HCT116 (cell line): ENCODE results near the gene STOX2. TPM values are rescaled to one million over a fixed set of nuclear protein-coding genes. Genes with fewer than 3 reads are reported as not detected.

Experiments
- ATAC-seq: fragments of 200-7000 bp; cut with Tn5 transposase; 2 replicates; pipeline ENCODE4 v1.9.1; 2020; ENCODE audit warnings: mild to moderate bottlenecking, moderate library complexity
- BruUV-seq: library from RNA; stranded (reverse); fragments of 400-500 nt; replicated peaks from 2 replicates; lab custom pipeline; 2021; lab: Mats Ljungman, UMichigan
- CTCF ChIA-PET: fragments of 300-600 bp; sonication (Branson Sonifier 250); formaldehyde crosslinking; loops from one replicate; lab custom pipeline; 2021; ENCODE audit warnings: antibody characterized with exemption; lab: Charles Lee
- POLR2A ChIA-PET: fragments of 300-600, 350-600 bp; sonication (Branson Sonifier 250); formaldehyde crosslinking; loops from one replicate; lab custom pipeline; 2021; ENCODE audit warnings: antibody characterized with exemption; lab: Charles Lee
- RAD21 ChIA-PET, 2 experiments: fragments of 300-600 bp; sonication (Branson Sonifier 250); formaldehyde crosslinking; loops; one replicate each; lab custom pipeline; 2023; ENCODE audit warnings: low total read pairs in 2 of 2; ENCODE audit not compliant: uncharacterized antibody in 2 of 2, unreplicated experiment in 2 of 2, low non-redundant PET in 1 of 2; lab: Charles Lee
- DNase-seq: peaks from one replicate; pipeline ENCODE4 v3.0.0-alpha.2; 2010; ENCODE audit warnings: low read depth, low spot score
- H2AFZ ChIP-seq: fragments of 200-600 bp; shearing (Covaris generic), sonication (generic); 2 replicates; pipeline ENCODE4 v1.6.1; 2017; ENCODE audit warnings: low read depth, mixed run types, mixed read lengths, antibody characterized with exemption, low read length; ENCODE audit not compliant: poor library complexity, severe bottlenecking
- H3K27ac ChIP-seq: 2 replicates; pipeline ENCODE4 v1.5.1; 2012; ENCODE audit warnings: low read depth, low read length
- H3K27me3 ChIP-seq: fragments of 200-600 bp; sonication (generic); 2 replicates; pipeline ENCODE4 v1.6.1; 2016; ENCODE audit warnings: mixed run types, low read length, mixed read lengths; ENCODE audit not compliant: insufficient read depth
- H3K36me3 ChIP-seq, 2 experiments: fragments of 200-500 bp in 1 of 2; fragments of 200-600 bp in 1 of 2; sonication (Bioruptor generic) in 1 of 2; sonication (generic) in 1 of 2; 2 replicates each; pipeline versions ENCODE4 v1.5.1 to v1.6.1; 2014 to 2016; ENCODE audit warnings: low read length in 2 of 2, inconsistent platforms in 1 of 2, mixed read lengths in 1 of 2, mixed run types in 1 of 2; ENCODE audit not compliant: insufficient read depth in 2 of 2, control insufficient read depth in 1 of 2
- H3K4me1 ChIP-seq, 2 experiments: fragments of 200-600 bp in 1 of 2; sonication (generic) in 1 of 2; 2 replicates each; pipeline versions ENCODE4 v1.5.1 to v1.6.1; 2012 to 2017; ENCODE audit warnings: low read length in 2 of 2, inconsistent platforms in 1 of 2, mild to moderate bottlenecking in 1 of 2, mixed read lengths in 1 of 2, mixed run types in 1 of 2, moderate library complexity in 1 of 2; ENCODE audit not compliant: insufficient read depth in 2 of 2, control insufficient read depth in 1 of 2
- H3K4me2 ChIP-seq: fragments of 200-600 bp; sonication (generic); 2 replicates; pipeline ENCODE4 v1.6.1; 2017; ENCODE audit warnings: mixed run types, low read length, mixed read lengths
- H3K4me3 ChIP-seq, 2 experiments: fragments of 200-600 bp in 1 of 2; sonication (generic) in 1 of 2; replicated peaks in 1 of 2; 2 replicates each; pipeline ENCODE4 v1.5.1; 2011 to 2016; ENCODE audit warnings: low read length in 2 of 2, control low read depth in 1 of 2, low read depth in 1 of 2, mild to moderate bottlenecking in 1 of 2, mixed read lengths in 1 of 2, mixed run types in 1 of 2
- H3K79me2 ChIP-seq: fragments of 200-600 bp; sonication (generic); 2 replicates; pipeline ENCODE4 v1.6.1; 2017; ENCODE audit warnings: mild to moderate bottlenecking, mixed run types, low read length, moderate library complexity, mixed read lengths; ENCODE audit not compliant: insufficient read depth
- H3K9ac ChIP-seq: fragments of 200-600 bp; sonication (generic); 2 replicates; pipeline ENCODE4 v1.6.1; 2016; ENCODE audit warnings: low read length, mixed read lengths
- H3K9me2 ChIP-seq: fragments of 200-600 bp; sonication (generic), shearing (Covaris generic); 2 replicates; pipeline ENCODE4 v1.6.1; 2017; ENCODE audit warnings: mixed run types, mild to moderate bottlenecking, moderate library complexity; ENCODE audit not compliant: insufficient read depth
- H3K9me3 ChIP-seq, 2 experiments: fragments of 200-500 bp in 1 of 2; fragments of 200-600 bp in 1 of 2; sonication (Bioruptor generic) in 1 of 2; sonication (generic) in 1 of 2; 2 replicates each; pipeline ENCODE4 v1.6.1; 2014 to 2017; ENCODE audit warnings: low read length in 2 of 2, mixed read lengths in 2 of 2, inconsistent platforms in 1 of 2, low read depth in 1 of 2, mild to moderate bottlenecking in 1 of 2, mixed run types in 1 of 2, moderate library complexity in 1 of 2; ENCODE audit not compliant: control insufficient read depth in 1 of 2, insufficient read depth in 1 of 2
- H4K20me1 ChIP-seq: fragments of 200-600 bp; sonication (generic), shearing (Covaris generic); 2 replicates; pipeline ENCODE4 v1.6.1; 2017; ENCODE audit warnings: mixed run types, mild to moderate bottlenecking, moderate library complexity; ENCODE audit not compliant: insufficient read depth
- CBX3 ChIP-seq: IDR thresholded peaks from 2 replicates; pipeline ENCODE4 v1.6.1; 2012; ENCODE audit warnings: low read depth
- CEBPB ChIP-seq: IDR thresholded peaks from 2 replicates; pipeline ENCODE4 v1.6.1; 2012; ENCODE audit warnings: low read depth
- ELF1 ChIP-seq: IDR thresholded peaks from 2 replicates; pipeline ENCODE4 v1.6.1; 2012; ENCODE audit warnings: low read depth, borderline replicate concordance
- EZH2 ChIP-seq: fragments of 200-600 bp; sonication (generic); IDR thresholded peaks from 2 replicates; pipeline ENCODE4 v1.6.1; 2017; ENCODE audit warnings: antibody characterized with exemption, mixed run types
- EZH2phosphoT487 ChIP-seq: fragments of 200-600 bp; IDR thresholded peaks from 2 replicates; pipeline ENCODE4 v1.6.1; 2018; ENCODE audit warnings: antibody characterized with exemption, borderline replicate concordance
- FOSL1 ChIP-seq: IDR thresholded peaks from 2 replicates; pipeline ENCODE4 v1.6.1; 2012; ENCODE audit warnings: low read depth
- POLR2A ChIP-seq: IDR thresholded peaks from 2 replicates; pipeline ENCODE4 v1.7.0; 2011; ENCODE audit warnings: borderline replicate concordance; ENCODE audit not compliant: insufficient read depth, insufficient read length; ENCODE audit errors: extremely low read depth
- SP1 ChIP-seq: IDR thresholded peaks from 2 replicates; pipeline ENCODE4 v1.6.1; 2012; ENCODE audit warnings: low read depth
- SRF ChIP-seq: IDR thresholded peaks from 2 replicates; pipeline ENCODE4 v1.6.1; 2012; ENCODE audit warnings: low read depth
- TCF7L2 ChIP-seq: IDR thresholded peaks from 2 replicates; pipeline ENCODE4 v1.7.0; 2011; ENCODE audit warnings: borderline replicate concordance, inconsistent platforms; ENCODE audit not compliant: insufficient read depth, insufficient read length; ENCODE audit errors: extremely low read depth
- YY1 ChIP-seq: IDR thresholded peaks from 2 replicates; pipeline ENCODE4 v1.6.1; 2011; ENCODE audit warnings: low read length, low read depth, moderate library complexity, mild to moderate bottlenecking; ENCODE audit not compliant: insufficient replicate concordance; ENCODE audit errors: extremely low read depth
- ZFX ChIP-seq: fragments of 450-650 bp; IDR thresholded peaks from 2 replicates; pipeline ENCODE4 v1.6.1; 2017
- intact Hi-C: fragments of 100-400 bp; cut with micrococcal nuclease; formaldehyde crosslinking; loops from 2 replicates; pipeline ENCODE4 v1.10.0; 2022
- total RNA-seq: library from RNA; stranded (reverse); gene quantifications from one replicate; pipeline ENCODE4 v1.2.1, GENCODE V29; 2021; ENCODE audit not compliant: unreplicated experiment
- TF ChIP-seq, protein P1 (sequence below), 3 experiments: fragments of 200-600 bp in 1 of 3; sonication (generic) in 1 of 3; IDR thresholded peaks in 2 of 3; conservative IDR thresholded peaks in 1 of 3; 2 replicates each; pipeline ENCODE4 v1.5.1; 2012 to 2017; ENCODE audit warnings: low read depth in 2 of 3, low read length in 2 of 3, antibody characterized with exemption in 1 of 3, borderline replicate concordance in 1 of 3, control low read depth in 1 of 3, mild to moderate bottlenecking in 1 of 3, mixed read lengths in 1 of 3, mixed run types in 1 of 3, moderate library complexity in 1 of 3; ENCODE audit not compliant: insufficient read depth in 1 of 3
- TF ChIP-seq, protein P2 (sequence below): IDR thresholded peaks from 2 replicates; pipeline ENCODE4 v1.6.1; 2012; ENCODE audit warnings: low read depth
- TF ChIP-seq, protein P3 (sequence below): IDR thresholded peaks from 2 replicates; pipeline ENCODE4 v1.6.1; 2012
- TF ChIP-seq, protein P4 (sequence below): IDR thresholded peaks from 2 replicates; pipeline ENCODE4 v1.6.1; 2011; ENCODE audit warnings: mild to moderate bottlenecking, low read length, moderate library complexity; ENCODE audit not compliant: insufficient replicate concordance; ENCODE audit errors: extremely low read depth

The STOX2 gene
- total RNA-seq, 1 experiment from 2014 or later, result 6.3 TPM

DNA sequence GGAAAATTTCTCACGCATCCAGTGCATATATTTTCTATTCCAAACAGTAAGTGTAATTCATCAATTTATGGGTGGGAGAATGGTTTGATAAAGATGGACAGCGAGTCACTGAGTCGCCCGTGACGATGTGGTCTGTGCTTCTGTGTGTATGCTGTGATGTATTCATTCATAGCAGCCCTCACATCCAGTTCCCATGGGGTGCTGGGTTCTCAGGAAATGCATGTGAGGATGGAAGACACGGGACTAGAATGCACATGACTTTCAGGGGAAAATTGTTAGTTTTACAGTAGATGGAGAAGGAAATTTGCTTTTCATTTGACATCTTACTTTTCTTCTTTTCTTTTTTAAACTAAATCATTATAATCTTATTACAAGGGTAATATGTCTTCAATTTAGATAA lies 152.9 kb downstream of the STOX2 start:
- no peak for ATAC-seq
- no TSS peak for BruUV-seq
- Histone ChIP-seq H3K9me2 (no peaks in the 10 kb centered on the region), H3K4me3 (no peak overlapping the region), H3K4me1 (no peaks in the 10 kb centered on the region), H3K36me3 (no peaks in the 10 kb centered on the region), H2AFZ (no peak overlapping the region), H3K9ac (no peak overlapping the region), H3K79me2 (no peaks in the 10 kb centered on the region), H3K9me3 (no peaks in the 10 kb centered on the region), H3K27ac (no peak overlapping the region), H3K4me2 (no peak overlapping the region), H3K27me3 (no peaks in the 10 kb centered on the region), H4K20me1 (no peaks in the 10 kb centered on the region)
- CTCF ChIA-PET, result no interaction called here
- no peak for DNase-seq
- POLR2A ChIA-PET, result no interaction called here
- TF ChIP-seq SP1, result no peak
- no peak for TF ChIP-seq POLR2A
- no peak for TF ChIP-seq TCF7L2
- no peak for TF ChIP-seq EZH2
- no peak for TF ChIP-seq CEBPB
- no peak for TF ChIP-seq EZH2phosphoT487
- TF ChIP-seq ELF1, result no peak
- TF ChIP-seq, protein P1, sequence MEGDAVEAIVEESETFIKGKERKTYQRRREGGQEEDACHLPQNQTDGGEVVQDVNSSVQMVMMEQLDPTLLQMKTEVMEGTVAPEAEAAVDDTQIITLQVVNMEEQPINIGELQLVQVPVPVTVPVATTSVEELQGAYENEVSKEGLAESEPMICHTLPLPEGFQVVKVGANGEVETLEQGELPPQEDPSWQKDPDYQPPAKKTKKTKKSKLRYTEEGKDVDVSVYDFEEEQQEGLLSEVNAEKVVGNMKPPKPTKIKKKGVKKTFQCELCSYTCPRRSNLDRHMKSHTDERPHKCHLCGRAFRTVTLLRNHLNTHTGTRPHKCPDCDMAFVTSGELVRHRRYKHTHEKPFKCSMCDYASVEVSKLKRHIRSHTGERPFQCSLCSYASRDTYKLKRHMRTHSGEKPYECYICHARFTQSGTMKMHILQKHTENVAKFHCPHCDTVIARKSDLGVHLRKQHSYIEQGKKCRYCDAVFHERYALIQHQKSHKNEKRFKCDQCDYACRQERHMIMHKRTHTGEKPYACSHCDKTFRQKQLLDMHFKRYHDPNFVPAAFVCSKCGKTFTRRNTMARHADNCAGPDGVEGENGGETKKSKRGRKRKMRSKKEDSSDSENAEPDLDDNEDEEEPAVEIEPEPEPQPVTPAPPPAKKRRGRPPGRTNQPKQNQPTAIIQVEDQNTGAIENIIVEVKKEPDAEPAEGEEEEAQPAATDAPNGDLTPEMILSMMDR (IDR thresholded peaks at IDR 0.05 in 2 of 3, conservative IDR thresholded peaks at IDR 0.05 in 1 of 3; ENCODE audit: borderline replicate concordance in 1 of 3, insufficient read depth in 1 of 3, low read depth in 2 of 3, low read length in 2 of 3), result no peak
- no peak for TF ChIP-seq FOSL1
- no peak for TF ChIP-seq SRF
- TF ChIP-seq, protein P2, sequence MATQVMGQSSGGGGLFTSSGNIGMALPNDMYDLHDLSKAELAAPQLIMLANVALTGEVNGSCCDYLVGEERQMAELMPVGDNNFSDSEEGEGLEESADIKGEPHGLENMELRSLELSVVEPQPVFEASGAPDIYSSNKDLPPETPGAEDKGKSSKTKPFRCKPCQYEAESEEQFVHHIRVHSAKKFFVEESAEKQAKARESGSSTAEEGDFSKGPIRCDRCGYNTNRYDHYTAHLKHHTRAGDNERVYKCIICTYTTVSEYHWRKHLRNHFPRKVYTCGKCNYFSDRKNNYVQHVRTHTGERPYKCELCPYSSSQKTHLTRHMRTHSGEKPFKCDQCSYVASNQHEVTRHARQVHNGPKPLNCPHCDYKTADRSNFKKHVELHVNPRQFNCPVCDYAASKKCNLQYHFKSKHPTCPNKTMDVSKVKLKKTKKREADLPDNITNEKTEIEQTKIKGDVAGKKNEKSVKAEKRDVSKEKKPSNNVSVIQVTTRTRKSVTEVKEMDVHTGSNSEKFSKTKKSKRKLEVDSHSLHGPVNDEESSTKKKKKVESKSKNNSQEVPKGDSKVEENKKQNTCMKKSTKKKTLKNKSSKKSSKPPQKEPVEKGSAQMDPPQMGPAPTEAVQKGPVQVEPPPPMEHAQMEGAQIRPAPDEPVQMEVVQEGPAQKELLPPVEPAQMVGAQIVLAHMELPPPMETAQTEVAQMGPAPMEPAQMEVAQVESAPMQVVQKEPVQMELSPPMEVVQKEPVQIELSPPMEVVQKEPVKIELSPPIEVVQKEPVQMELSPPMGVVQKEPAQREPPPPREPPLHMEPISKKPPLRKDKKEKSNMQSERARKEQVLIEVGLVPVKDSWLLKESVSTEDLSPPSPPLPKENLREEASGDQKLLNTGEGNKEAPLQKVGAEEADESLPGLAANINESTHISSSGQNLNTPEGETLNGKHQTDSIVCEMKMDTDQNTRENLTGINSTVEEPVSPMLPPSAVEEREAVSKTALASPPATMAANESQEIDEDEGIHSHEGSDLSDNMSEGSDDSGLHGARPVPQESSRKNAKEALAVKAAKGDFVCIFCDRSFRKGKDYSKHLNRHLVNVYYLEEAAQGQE, result no peak
- TF ChIP-seq, protein P3, sequence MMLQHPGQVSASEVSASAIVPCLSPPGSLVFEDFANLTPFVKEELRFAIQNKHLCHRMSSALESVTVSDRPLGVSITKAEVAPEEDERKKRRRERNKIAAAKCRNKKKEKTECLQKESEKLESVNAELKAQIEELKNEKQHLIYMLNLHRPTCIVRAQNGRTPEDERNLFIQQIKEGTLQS, result no peak
- TF ChIP-seq, protein P4, sequence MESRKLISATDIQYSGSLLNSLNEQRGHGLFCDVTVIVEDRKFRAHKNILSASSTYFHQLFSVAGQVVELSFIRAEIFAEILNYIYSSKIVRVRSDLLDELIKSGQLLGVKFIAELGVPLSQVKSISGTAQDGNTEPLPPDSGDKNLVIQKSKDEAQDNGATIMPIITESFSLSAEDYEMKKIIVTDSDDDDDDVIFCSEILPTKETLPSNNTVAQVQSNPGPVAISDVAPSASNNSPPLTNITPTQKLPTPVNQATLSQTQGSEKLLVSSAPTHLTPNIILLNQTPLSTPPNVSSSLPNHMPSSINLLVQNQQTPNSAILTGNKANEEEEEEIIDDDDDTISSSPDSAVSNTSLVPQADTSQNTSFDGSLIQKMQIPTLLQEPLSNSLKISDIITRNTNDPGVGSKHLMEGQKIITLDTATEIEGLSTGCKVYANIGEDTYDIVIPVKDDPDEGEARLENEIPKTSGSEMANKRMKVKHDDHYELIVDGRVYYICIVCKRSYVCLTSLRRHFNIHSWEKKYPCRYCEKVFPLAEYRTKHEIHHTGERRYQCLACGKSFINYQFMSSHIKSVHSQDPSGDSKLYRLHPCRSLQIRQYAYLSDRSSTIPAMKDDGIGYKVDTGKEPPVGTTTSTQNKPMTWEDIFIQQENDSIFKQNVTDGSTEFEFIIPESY, result no peak
- TF ChIP-seq CBX3, result no peak
- TF ChIP-seq ZFX, result no peak
- no peak for TF ChIP-seq YY1
- RAD21 ChIA-PET, result no interaction called here
- intact Hi-C loops, result no loop called here
